Colonic mucosa (tissue), 4 donors: ENCODE data around the gene IL22RA1. TPM values are rescaled to one million over a fixed set of nuclear protein-coding genes. Genes with fewer than 3 reads are reported as not detected.

Experiments
- DNase-seq: peaks from one replicate; pipeline ENCODE4 v3.0.0-alpha.2; 2020
- H3K27ac ChIP-seq: fragments of 200-600 bp; one replicate; pipeline ENCODE4 v1.8.0; 2021
- H3K27me3 ChIP-seq: fragments of 200-600 bp; one replicate; pipeline ENCODE4 v1.8.0; 2021
- H3K36me3 ChIP-seq: fragments of 200-600 bp; one replicate; pipeline ENCODE4 v1.8.0; 2021
- H3K4me1 ChIP-seq: fragments of 200-600 bp; one replicate; pipeline ENCODE4 v1.8.0; 2021; ENCODE audit warnings: mild to moderate bottlenecking
- H3K4me3 ChIP-seq: fragments of 200-600 bp; one replicate; pipeline ENCODE4 v1.8.0; 2021
- H3K9ac ChIP-seq, 2 donors: one replicate each; pipeline ENCODE4 v1.7.0; 2013; ENCODE audit warnings: control low read depth in 2 of 2, low read depth in 2 of 2, low read length in 2 of 2
- H3K9me3 ChIP-seq: fragments of 200-600 bp; one replicate; pipeline ENCODE4 v1.8.0; 2021
- CTCF ChIP-seq: fragments of 200-600 bp; IDR thresholded peaks from one replicate; pipeline ENCODE4 v1.8.0; 2022; ENCODE audit warnings: antibody characterized with exemption, mild to moderate bottlenecking
- intact Hi-C: fragments of 100-400 bp; cut with DNase I; formaldehyde crosslinking; loops from one replicate; pipeline ENCODE4 v1.14.1; 2022
- total RNA-seq, 2 donors: library from RNA; stranded (reverse); fragmentation: NEBNext Ultra II Directional in 1 of 2; extraction: Animal tissue kit (Norgen Biotek cat#: 25700) in 1 of 2; gene quantifications; one replicate each; pipeline ENCODE4 v1.2.1, GENCODE V29; 2021
- donor health status: healthy.
- donor health status: DM: no; HTN: no; CAD: no.
- donor health status: DM: no; HTN: no; CAD: no.

Gene IL22RA1
- total RNA-seq, 2 donors from 2014 or later: 15.5 to 17.3 TPM

- Histone ChIP-seq H3K4me3 (no peak overlapping the region), H3K4me1 (no peaks in the 10 kb centered on the region), H3K36me3 (no peaks in the 10 kb centered on the region), H3K9me3 (no peaks in the 10 kb centered on the region), H3K27ac (no peak overlapping the region), H3K9ac (no peak overlapping the region), H3K27me3 (no peaks in the 10 kb centered on the region)
- DNase-seq: no peak
- TF ChIP-seq CTCF: no peak
- intact Hi-C loops: no loop called here
Observed at GRCh38 chr1:24173638-24174575, 31.0 kb upstream of the IL22RA1 start.

- H3K4me3 ChIP-seq: no peak overlapping the region
- no peak for DNase-seq
Observed at GRCh38 chr1:24172598-24172997, 29.7 kb upstream of the IL22RA1 start.

GRCh38 chr1:24169286-24169685 is 26.3 kb upstream of the IL22RA1 start:
- DNase-seq: no peak
- Histone ChIP-seq H3K4me3 (no peak overlapping the region), H3K9me3 (no peaks in the 10 kb centered on the region), H3K27me3 (no peaks in the 10 kb centered on the region), H3K36me3 (no peaks in the 10 kb centered on the region), H3K4me1 (no peaks in the 10 kb centered on the region), H3K27ac (no peak overlapping the region), H3K9ac (no peak overlapping the region)
- intact Hi-C loops: no loop called here
- TF ChIP-seq CTCF: no peak

More at GRCh38 chr1:24172598-24172997, 29.7 kb upstream of the IL22RA1 start:
- Histone ChIP-seq H3K27ac (no peak overlapping the region), H3K9me3 (no peaks in the 10 kb centered on the region), H3K27me3 (no peaks in the 10 kb centered on the region), H3K36me3 (no peaks in the 10 kb centered on the region), H3K9ac (no peak overlapping the region), H3K4me1 (no peaks in the 10 kb centered on the region)
- TF ChIP-seq CTCF: no peak
- intact Hi-C loops: no loop called here

GRCh38 chr1:24168245-24168644 is 25.3 kb upstream of the IL22RA1 start:
- intact Hi-C loops: no loop called here
- no peak overlapping the region for H3K4me3 ChIP-seq
- no peaks in the 10 kb centered on the region for H3K27me3 ChIP-seq
- H3K4me1 ChIP-seq: no peaks in the 10 kb centered on the region
- H3K9ac ChIP-seq: no peak overlapping the region
- H3K36me3 ChIP-seq: no peaks in the 10 kb centered on the region
- TF ChIP-seq CTCF: no peak
- H3K27ac ChIP-seq: no peak overlapping the region
- no peaks in the 10 kb centered on the region for H3K9me3 ChIP-seq
- no peak for DNase-seq

GRCh38 chr1:24167008-24167407 is 24.1 kb upstream of the IL22RA1 start:
- Histone ChIP-seq H3K27ac (no peak overlapping the region), H3K4me3 (no peak overlapping the region), H3K36me3 (no peaks in the 10 kb centered on the region), H3K9ac (no peak overlapping the region), H3K27me3 (no peaks in the 10 kb centered on the region), H3K9me3 (no peaks in the 10 kb centered on the region), H3K4me1 (no peaks in the 10 kb centered on the region)
- DNase-seq: no peak
- intact Hi-C loops: no loop called here
- no peak for TF ChIP-seq CTCF
